CD8-positive, alpha-beta memory T cell (primary cell): Measurements from ENCODE around the gene MYL1. TPM values are rescaled to one million over a fixed set of nuclear protein-coding genes. Genes with fewer than 3 reads are reported as not detected.
A peak's percentile ranks its signal among the peaks of the same experiment; 100 is the strongest.

ENCODE experiments used
- CTCF ChIA-PET: fragments of 350-600 bp; sonication (Branson Sonifier 250); formaldehyde crosslinking; loops from one replicate; lab custom pipeline; 2021; ENCODE audit warnings: antibody characterized with exemption; lab: Charles Lee
- POLR2A ChIA-PET: fragments of 350-600 bp; sonication (Branson Sonifier 250); formaldehyde crosslinking; loops from one replicate; lab custom pipeline; 2021; ENCODE audit warnings: antibody characterized with exemption; lab: Charles Lee
- DNase-seq, 5 donors: peaks; one replicate each; pipeline versions ENCODE4 v3.0.0 to v3.0.0-alpha.2; 2020 to 2022; ENCODE audit warnings: mixed read lengths in 1 of 5
- H3K27ac ChIP-seq: one replicate; pipeline ENCODE4 v1.7.0; 2013; ENCODE audit warnings: low read depth, mild to moderate bottlenecking, low read length, moderate library complexity
- H3K27me3 ChIP-seq: 2 replicates; pipeline ENCODE4 v1.7.0; 2013; ENCODE audit warnings: low read length, mild to moderate bottlenecking; ENCODE audit not compliant: insufficient read depth, poor library complexity, severe bottlenecking
- H3K36me3 ChIP-seq: 2 replicates; pipeline ENCODE4 v1.7.0; 2013; ENCODE audit warnings: mild to moderate bottlenecking, low read length, moderate library complexity; ENCODE audit not compliant: insufficient read depth
- H3K4me1 ChIP-seq: 2 replicates; pipeline ENCODE4 v1.7.0; 2013; ENCODE audit warnings: mild to moderate bottlenecking, low read length, moderate library complexity; ENCODE audit not compliant: insufficient read depth
- H3K4me3 ChIP-seq: 2 replicates; pipeline ENCODE4 v1.7.0; 2013; ENCODE audit warnings: mild to moderate bottlenecking, low read length
- H3K9me3 ChIP-seq: 2 replicates; pipeline ENCODE4 v1.7.0; 2013; ENCODE audit warnings: mild to moderate bottlenecking, low read length
- H3K27ac Mint-ChIP-seq, 8 donors: one replicate each; pipeline ENCODE4 v1.8.0; 2020 to 2021; ENCODE audit warnings: mixed read lengths in 8 of 8, mild to moderate bottlenecking in 6 of 8, inconsistent platforms in 3 of 8, moderate library complexity in 3 of 8
- H3K27me3 Mint-ChIP-seq, 2 donors: one replicate each; pipeline ENCODE4 v1.8.0; 2020 to 2021; ENCODE audit warnings: mixed read lengths in 2 of 2, mild to moderate bottlenecking in 1 of 2, moderate library complexity in 1 of 2
- H3K36me3 Mint-ChIP-seq, 3 donors: one replicate each; pipeline ENCODE4 v1.8.0; 2020 to 2021; ENCODE audit warnings: mixed read lengths in 3 of 3, inconsistent platforms in 1 of 3, mild to moderate bottlenecking in 1 of 3
- H3K4me1 Mint-ChIP-seq, 3 donors: one replicate each; pipeline ENCODE4 v1.8.0; 2020 to 2021; ENCODE audit warnings: mixed read lengths in 3 of 3, inconsistent platforms in 1 of 3, mild to moderate bottlenecking in 1 of 3
- H3K4me3 Mint-ChIP-seq, 7 donors: one replicate each; pipeline ENCODE4 v1.8.0; 2020 to 2021; ENCODE audit warnings: mixed read lengths in 7 of 7, mild to moderate bottlenecking in 6 of 7, moderate library complexity in 4 of 7, inconsistent platforms in 2 of 7
- H3K9me3 Mint-ChIP-seq, 5 donors: one replicate each; pipeline ENCODE4 v1.8.0; 2020 to 2022; ENCODE audit warnings: mixed read lengths in 5 of 5, mild to moderate bottlenecking in 3 of 5, moderate library complexity in 2 of 5, inconsistent platforms in 1 of 5
- polyA plus RNA-seq: library from polyadenylated mRNA; unstranded; fragments of 300-500 nt; fragmentation: Illumina TruSeq; gene quantifications from one replicate; pipeline ENCODE4 v1.2.3, GENCODE V29; 2021
- total RNA-seq, 2 experiments: library from RNA; stranded (reverse); gene quantifications; one replicate each; pipeline ENCODE4 v1.2.3, GENCODE V29; 2021

MYL1 gene
- total and polyA plus RNA-seq, 3 experiments from 2014 or later: not detected

DNA sequence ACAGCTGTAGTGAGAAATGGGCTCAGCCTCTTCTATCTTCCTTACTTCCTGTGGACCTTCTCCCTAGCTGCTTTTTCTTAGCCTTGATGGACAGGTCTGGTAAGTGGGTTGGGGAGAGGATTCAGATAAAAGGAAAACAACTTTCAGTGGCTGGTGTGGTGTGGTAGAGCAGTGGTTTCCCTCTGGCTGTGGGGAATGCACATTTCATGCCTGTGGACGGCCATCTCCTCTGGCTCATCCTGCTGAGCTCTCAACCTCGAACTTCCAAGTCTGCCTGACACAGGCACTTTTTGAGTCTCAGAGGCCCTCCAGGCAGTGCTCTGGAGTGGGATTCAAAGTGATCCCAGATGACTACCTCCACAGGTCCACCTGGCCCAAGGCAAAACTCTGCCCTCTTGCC, 51.1 kb downstream of the MYL1 start:
- ChIA-PET POLR2A (no interaction called here), CTCF (no interaction called here)
- Histone ChIP-seq H3K4me1 (no peaks in the 10 kb centered on the region), H3K36me3 (no peaks in the 10 kb centered on the region), H3K27ac (no peak overlapping the region), H3K4me3 (no peak overlapping the region), H3K27me3 (no peaks in the 10 kb centered on the region), H3K9me3 (no peaks in the 10 kb centered on the region)
- Mint-ChIP-seq H3K4me3 (no peak overlapping the region), H3K27me3 (no peaks in the 10 kb centered on the region), H3K9me3 (no peaks in the 10 kb centered on the region), H3K36me3 (no peaks in the 10 kb centered on the region), H3K4me1 (no peaks in the 10 kb centered on the region), H3K27ac (no peak overlapping the region)
- DNase-seq: no peak

DNA sequence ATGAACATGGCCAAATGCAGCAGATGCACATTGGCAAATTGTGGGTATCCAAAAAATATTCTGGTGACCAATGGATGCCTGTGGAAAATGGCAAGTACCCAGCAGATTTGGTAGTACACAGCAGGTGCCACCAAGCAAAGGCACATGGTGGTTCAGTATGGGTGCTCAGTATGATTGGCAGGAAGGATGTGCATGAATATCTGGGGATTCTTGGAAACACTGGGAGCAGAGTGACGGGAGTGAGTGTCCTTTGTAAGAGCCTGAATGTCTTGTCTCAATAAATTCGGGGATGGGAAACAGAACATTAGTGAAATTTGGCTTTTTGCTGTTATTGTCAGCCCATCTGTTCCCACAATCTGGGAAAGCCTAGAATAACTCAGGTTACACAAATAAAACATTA, 52.9 kb downstream of the MYL1 start:
- Mint-ChIP-seq H3K4me1 (no peaks in the 10 kb centered on the region), H3K36me3 (no peaks in the 10 kb centered on the region), H3K4me3 (no peak overlapping the region)

DNA sequence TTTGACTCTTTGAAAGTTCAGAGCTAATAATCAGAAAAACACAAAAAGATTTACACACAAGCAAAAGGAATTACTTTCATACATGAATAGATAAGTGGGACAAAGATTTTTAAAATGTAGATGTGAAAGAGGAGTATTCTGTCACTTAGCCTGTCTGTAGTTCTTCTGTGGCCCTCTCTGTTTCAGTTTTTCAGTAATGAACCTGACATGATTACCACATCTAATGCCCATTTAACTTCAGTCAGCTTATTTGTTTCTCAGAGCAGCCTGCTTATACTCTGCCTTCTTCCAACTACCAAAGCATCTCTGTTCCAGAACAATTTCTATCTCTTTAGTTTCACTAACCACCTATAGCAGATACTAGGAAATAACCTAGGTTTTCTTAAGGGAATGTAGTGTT, 55.3 kb downstream of the MYL1 start:
- Histone ChIP-seq H3K36me3 (no peaks in the 10 kb centered on the region), H3K27me3 (no peaks in the 10 kb centered on the region), H3K9me3 (no peaks in the 10 kb centered on the region), H3K27ac (no peak overlapping the region), H3K4me1 (no peaks in the 10 kb centered on the region), H3K4me3 (no peak overlapping the region)
- CTCF ChIA-PET: no interaction called here
- Mint-ChIP-seq H3K27me3 (no peaks in the 10 kb centered on the region), H3K9me3 (no peaks in the 10 kb centered on the region), H3K4me3 (no peak overlapping the region), H3K4me1 (no peaks in the 10 kb centered on the region), H3K27ac (no peak overlapping the region), H3K36me3 (no peaks in the 10 kb centered on the region)
- POLR2A ChIA-PET: no interaction called here
- DNase-seq: no peak

More for the DNA sequence above, 52.9 kb downstream of the MYL1 start:
- no peaks in the 10 kb centered on the region for H3K27me3 Mint-ChIP-seq
- Histone ChIP-seq H3K4me1 (no peaks in the 10 kb centered on the region), H3K27ac (no peak overlapping the region), H3K27me3 (no peaks in the 10 kb centered on the region), H3K9me3 (no peaks in the 10 kb centered on the region), H3K4me3 (no peak overlapping the region), H3K36me3 (no peaks in the 10 kb centered on the region)
- ChIA-PET POLR2A (no interaction called here), CTCF (no interaction called here)
- H3K27ac Mint-ChIP-seq: no peak overlapping the region
- no peak for DNase-seq
- H3K9me3 Mint-ChIP-seq: no peaks in the 10 kb centered on the region

DNA sequence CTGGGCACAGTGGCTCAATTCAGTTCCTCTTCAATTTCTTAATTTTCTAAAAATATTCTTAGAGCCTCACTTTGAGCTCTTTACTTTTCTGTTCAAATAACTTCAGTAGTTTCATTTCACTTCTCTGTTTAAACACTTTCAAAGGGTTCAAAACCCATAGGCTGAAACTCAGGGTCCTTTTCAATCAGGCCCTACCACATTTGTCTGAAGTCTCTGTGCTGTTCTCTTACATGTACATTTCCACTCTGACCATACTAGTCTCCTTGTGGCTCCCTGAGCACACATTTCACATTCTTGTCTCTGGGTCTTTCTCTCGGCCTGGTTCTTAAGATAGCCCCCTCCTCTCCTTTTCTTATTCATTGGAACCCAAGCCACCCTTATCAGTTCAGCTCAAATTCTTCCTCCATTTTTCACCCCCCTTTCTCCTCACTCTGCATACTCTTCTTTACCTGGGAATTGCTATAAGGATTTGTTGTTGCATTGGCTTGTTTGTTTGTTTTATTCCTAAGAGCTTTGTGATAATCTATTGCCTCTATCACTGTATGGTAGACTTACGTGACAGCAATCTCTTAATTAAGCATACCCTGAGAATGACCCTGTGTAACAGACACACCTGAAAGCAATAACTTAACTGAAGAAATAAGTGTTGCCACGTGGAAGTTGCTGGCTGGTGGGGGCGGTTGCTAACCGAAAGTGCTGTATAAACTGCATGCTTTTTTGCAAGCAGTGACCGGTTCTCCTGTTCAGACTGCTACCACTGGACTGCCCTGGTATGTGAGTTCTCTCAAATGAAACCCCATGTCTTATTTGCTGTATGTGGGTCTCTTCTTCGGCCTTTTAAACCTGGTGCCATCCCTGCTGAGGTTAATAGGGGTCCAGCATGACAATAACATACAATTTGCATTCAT, 62.0 kb downstream of the MYL1 start:
- H3K9me3 ChIP-seq: no peaks in the 10 kb centered on the region
- H3K9me3 Mint-ChIP-seq: no peaks in the 10 kb centered on the region
- no peaks in the 10 kb centered on the region for H3K4me1 Mint-ChIP-seq
- no peaks in the 10 kb centered on the region for H3K27me3 ChIP-seq
- H3K27me3 Mint-ChIP-seq: peaks cover 0 to 3% of the 10 kb centered on the region in 2 donors
- no peak overlapping the region for H3K27ac ChIP-seq
- ChIA-PET CTCF (interaction anchor here (1.3 kb wide), 1 partner anchor 12 kb away, joined by 3 read pairs; no protein-coding TSS in a partner anchor), POLR2A (no interaction called here)
- peak overlapping the region in 1 of 8 donors; percentile 0 for H3K27ac Mint-ChIP-seq
- no peak overlapping the region for H3K4me3 Mint-ChIP-seq
- no peaks in the 10 kb centered on the region for H3K36me3 Mint-ChIP-seq
- no peak overlapping the region for H3K4me3 ChIP-seq
- H3K4me1 ChIP-seq: no peaks in the 10 kb centered on the region
- DNase-seq: no peak
- no peaks in the 10 kb centered on the region for H3K36me3 ChIP-seq

- H3K27ac ChIP-seq: no peak overlapping the region
- DNase-seq: no peak
- no peak overlapping the region for H3K4me3 ChIP-seq
- peaks cover 4 to 10% of the 10 kb centered on the region in 2 donors for H3K27me3 Mint-ChIP-seq
- no peaks in the 10 kb centered on the region for H3K4me1 Mint-ChIP-seq
- H3K4me3 Mint-ChIP-seq: no peak overlapping the region
- no peaks in the 10 kb centered on the region for H3K9me3 ChIP-seq
- ChIA-PET POLR2A (no interaction called here), CTCF (no interaction called here)
- H3K4me1 ChIP-seq: no peaks in the 10 kb centered on the region
- peaks cover 0 to 4% (median 0%) of the 10 kb centered on the region in 5 donors for H3K9me3 Mint-ChIP-seq
- no peaks in the 10 kb centered on the region for H3K27me3 ChIP-seq
- H3K27ac Mint-ChIP-seq: no peak overlapping the region
- no peaks in the 10 kb centered on the region for H3K36me3 Mint-ChIP-seq
- H3K36me3 ChIP-seq: no peaks in the 10 kb centered on the region
Observed at GRCh38 chr2:210250622-210251021, 64.4 kb downstream of the MYL1 start.

Other genes with a start within 250 kb of the MYL1 start
- 1 to 10 TPM; 5.0 to 6.3 TPM for gene KANSL1L, start 143.8 kb downstream of the MYL1 start, total RNA-seq
- 1.0 TPM for gene KANSL1L, start 143.8 kb downstream of the MYL1 start, polyA plus RNA-seq
- gene ACADL, start 89.7 kb downstream of the MYL1 start, total RNA-seq: not detected
- gene ACADL, start 89.7 kb downstream of the MYL1 start, polyA plus RNA-seq: not detected
- gene LANCL1, start 161.6 kb upstream of the MYL1 start, total RNA-seq: 10 to 100 TPM; 32.7 to 35.0 TPM
- 22.1 TPM for gene LANCL1, start 161.6 kb upstream of the MYL1 start, polyA plus RNA-seq
- gene CPS1, start 241.4 kb upstream of the MYL1 start, total RNA-seq: 1 to 10 TPM; 2.0 to 2.3 TPM
- gene CPS1, start 241.4 kb upstream of the MYL1 start, polyA plus RNA-seq: not detected